Effector memory CD4-positive, alpha-beta T cell (primary cell): ENCODE results near the gene APC2.

Source experiments
- DNase-seq, 3 donors: peaks; one replicate each; pipeline ENCODE4 v3.0.0-alpha.2; 2020
- H3K27ac ChIP-seq: 2 replicates; pipeline ENCODE4 v1.7.0; 2013; ENCODE audit warnings: mild to moderate bottlenecking, low read length, moderate library complexity; ENCODE audit not compliant: insufficient read depth, poor library complexity, severe bottlenecking
- H3K27me3 ChIP-seq: replicated peaks from 2 replicates; pipeline ENCODE4 v1.7.0; 2013; ENCODE audit warnings: mild to moderate bottlenecking, low read length; ENCODE audit not compliant: insufficient read depth, control insufficient read depth, poor library complexity, severe bottlenecking
- H3K36me3 ChIP-seq: 2 replicates; pipeline ENCODE4 v1.7.0; 2013; ENCODE audit warnings: mild to moderate bottlenecking, low read length, moderate library complexity; ENCODE audit not compliant: control insufficient read depth, insufficient read depth
- H3K4me1 ChIP-seq: 2 replicates; pipeline ENCODE4 v1.7.0; 2013; ENCODE audit warnings: low read length, mild to moderate bottlenecking; ENCODE audit not compliant: control insufficient read depth, insufficient read depth, poor library complexity, severe bottlenecking
- H3K4me3 ChIP-seq: 2 replicates; pipeline ENCODE4 v1.7.0; 2013; ENCODE audit warnings: low read length, low read depth, mild to moderate bottlenecking; ENCODE audit not compliant: insufficient read depth, poor library complexity, severe bottlenecking
- H3K9me3 ChIP-seq: 2 replicates; pipeline ENCODE4 v1.7.0; 2013; ENCODE audit warnings: mild to moderate bottlenecking, low read length, moderate library complexity; ENCODE audit not compliant: control insufficient read depth
- total RNA-seq, 3 donors: gene quantifications; one replicate each; lab custom pipeline; 2026; lab: John Stamatoyannopoulos, UW

Gene APC2, protein sequence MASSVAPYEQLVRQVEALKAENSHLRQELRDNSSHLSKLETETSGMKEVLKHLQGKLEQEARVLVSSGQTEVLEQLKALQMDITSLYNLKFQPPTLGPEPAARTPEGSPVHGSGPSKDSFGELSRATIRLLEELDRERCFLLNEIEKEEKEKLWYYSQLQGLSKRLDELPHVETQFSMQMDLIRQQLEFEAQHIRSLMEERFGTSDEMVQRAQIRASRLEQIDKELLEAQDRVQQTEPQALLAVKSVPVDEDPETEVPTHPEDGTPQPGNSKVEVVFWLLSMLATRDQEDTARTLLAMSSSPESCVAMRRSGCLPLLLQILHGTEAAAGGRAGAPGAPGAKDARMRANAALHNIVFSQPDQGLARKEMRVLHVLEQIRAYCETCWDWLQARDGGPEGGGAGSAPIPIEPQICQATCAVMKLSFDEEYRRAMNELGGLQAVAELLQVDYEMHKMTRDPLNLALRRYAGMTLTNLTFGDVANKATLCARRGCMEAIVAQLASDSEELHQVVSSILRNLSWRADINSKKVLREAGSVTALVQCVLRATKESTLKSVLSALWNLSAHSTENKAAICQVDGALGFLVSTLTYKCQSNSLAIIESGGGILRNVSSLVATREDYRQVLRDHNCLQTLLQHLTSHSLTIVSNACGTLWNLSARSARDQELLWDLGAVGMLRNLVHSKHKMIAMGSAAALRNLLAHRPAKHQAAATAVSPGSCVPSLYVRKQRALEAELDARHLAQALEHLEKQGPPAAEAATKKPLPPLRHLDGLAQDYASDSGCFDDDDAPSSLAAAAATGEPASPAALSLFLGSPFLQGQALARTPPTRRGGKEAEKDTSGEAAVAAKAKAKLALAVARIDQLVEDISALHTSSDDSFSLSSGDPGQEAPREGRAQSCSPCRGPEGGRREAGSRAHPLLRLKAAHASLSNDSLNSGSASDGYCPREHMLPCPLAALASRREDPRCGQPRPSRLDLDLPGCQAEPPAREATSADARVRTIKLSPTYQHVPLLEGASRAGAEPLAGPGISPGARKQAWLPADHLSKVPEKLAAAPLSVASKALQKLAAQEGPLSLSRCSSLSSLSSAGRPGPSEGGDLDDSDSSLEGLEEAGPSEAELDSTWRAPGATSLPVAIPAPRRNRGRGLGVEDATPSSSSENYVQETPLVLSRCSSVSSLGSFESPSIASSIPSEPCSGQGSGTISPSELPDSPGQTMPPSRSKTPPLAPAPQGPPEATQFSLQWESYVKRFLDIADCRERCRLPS (N-terminal part only)
- 0.86 to 2.7 (median 2.3) reads per million in 3 donors for total RNA-seq

GRCh38 chr19:1449467-1450442 is at the start of gene APC2:
APC2 (plus strand) TSS chr19:1450121; CDS start chr19:1453002, 2,881 bp downstream.
- peaks cover 27% of the 10 kb centered on the region for H3K4me1 ChIP-seq
- H3K36me3 ChIP-seq: no peaks in the 10 kb centered on the region
- peaks cover 89% of the 10 kb centered on the region for H3K27me3 ChIP-seq
- no peak within 1 kb of the TSS for H3K4me3 ChIP-seq
- no peak within 1 kb of the TSS for H3K27ac ChIP-seq
- DNase-seq: no peak
- H3K9me3 ChIP-seq: no peaks in the 10 kb centered on the region

- Histone ChIP-seq H3K4me3 (peak overlapping the region; percentile 62), H3K36me3 (no peaks in the 10 kb centered on the region), H3K4me1 (peaks cover 24% of the 10 kb centered on the region), H3K27me3 (no peaks in the 10 kb centered on the region), H3K9me3 (no peaks in the 10 kb centered on the region), H3K27ac (no peak overlapping the region)
- no peak for DNase-seq
These were observed 49.4 kb upstream of the APC2 start for GRCh38 chr19:1400281-1401137.

GRCh38 chr19:1401138-1401888 is 48.6 kb upstream of the APC2 start, which contains the start of gene GAMT:
GAMT (minus strand) TSS chr19:1401542; CDS start chr19:1401476, 66 bp downstream.
- H3K9me3 ChIP-seq: no peaks in the 10 kb centered on the region
- H3K4me3 ChIP-seq: peak within 1 kb of the TSS; percentile 62
- no peaks in the 10 kb centered on the region for H3K27me3 ChIP-seq
- DNase-seq: peak in 2 of 3 donors; percentile 28 to 33
- no peaks in the 10 kb centered on the region for H3K36me3 ChIP-seq
- peaks cover 21% of the 10 kb centered on the region for H3K4me1 ChIP-seq
- peak within 1 kb of the TSS; percentile 32 for H3K27ac ChIP-seq

DNA sequence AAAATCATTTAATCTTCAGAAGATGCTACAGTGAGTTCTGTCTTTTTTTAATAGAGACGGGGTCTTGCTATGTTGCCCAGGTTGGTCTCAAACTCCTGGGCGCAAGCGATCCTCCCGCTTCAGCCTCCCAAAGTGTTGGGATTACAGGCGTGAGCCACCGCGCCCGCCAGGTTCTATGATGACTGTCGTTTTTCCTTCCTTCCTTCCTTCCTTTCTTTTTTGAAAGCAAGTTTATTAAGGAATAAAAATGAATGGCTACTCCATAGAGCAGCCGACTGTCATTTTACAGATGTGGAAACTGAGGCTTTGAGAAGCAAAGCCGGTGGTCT is 48.1 kb upstream of the APC2 start:
- H3K27me3 ChIP-seq: no peaks in the 10 kb centered on the region
- no peak overlapping the region for H3K27ac ChIP-seq
- H3K4me3 ChIP-seq: peak overlapping the region; percentile 62
- no peaks in the 10 kb centered on the region for H3K36me3 ChIP-seq
- H3K9me3 ChIP-seq: no peaks in the 10 kb centered on the region
- DNase-seq: no peak
- peaks cover 21% of the 10 kb centered on the region for H3K4me1 ChIP-seq

DNA sequence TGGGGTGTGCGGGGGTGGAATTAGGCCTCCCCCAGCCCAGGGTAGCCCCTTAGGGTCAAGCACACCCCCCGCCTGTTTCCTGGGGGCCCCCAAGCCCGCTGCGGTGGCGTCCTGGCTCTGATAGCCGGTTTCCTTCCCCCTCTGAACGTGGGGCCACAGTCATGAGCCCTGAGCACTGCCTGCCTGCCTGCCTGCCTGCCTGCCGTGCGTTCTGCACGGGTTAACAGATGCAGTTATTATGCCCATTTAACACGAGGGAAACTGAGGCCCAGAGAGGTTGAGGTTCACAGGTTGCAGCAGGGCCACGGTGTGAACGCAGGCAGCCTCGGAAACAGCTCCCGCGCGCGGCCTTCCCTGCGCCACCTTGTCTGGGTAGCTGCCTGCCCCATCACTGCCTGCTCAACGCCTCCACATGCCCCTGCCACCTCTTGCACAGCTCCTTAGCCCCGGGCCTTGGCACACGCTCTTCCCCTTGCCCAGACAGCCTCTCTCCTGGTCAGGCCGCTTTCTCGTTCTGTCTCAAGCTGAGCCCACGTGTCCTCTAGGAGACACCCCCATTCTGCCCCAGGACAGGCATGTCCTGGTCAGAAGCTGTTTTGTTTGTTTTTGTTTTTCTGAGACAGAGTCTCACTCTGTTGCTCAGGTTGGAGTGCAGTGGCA is 47.4 kb upstream of the APC2 start:
- Histone ChIP-seq H3K4me1 (peaks cover 19% of the 10 kb centered on the region), H3K27ac (no peak overlapping the region), H3K27me3 (no peaks in the 10 kb centered on the region), H3K9me3 (no peaks in the 10 kb centered on the region), H3K36me3 (no peaks in the 10 kb centered on the region), H3K4me3 (peak overlapping the region; percentile 62)
- DNase-seq: no peak

GRCh38 chr19:1406774-1407527 is 43.0 kb upstream of the APC2 start:
- peaks cover 41% of the 10 kb centered on the region for H3K4me1 ChIP-seq
- peak overlapping the region; percentile 95 for H3K27ac ChIP-seq
- peak; percentile 98 to 99 (median 99) for DNase-seq
- H3K36me3 ChIP-seq: no peaks in the 10 kb centered on the region
- H3K27me3 ChIP-seq: no peaks in the 10 kb centered on the region
- peak overlapping the region; percentile 39 for H3K4me3 ChIP-seq
- no peaks in the 10 kb centered on the region for H3K9me3 ChIP-seq

- Histone ChIP-seq H3K27ac (peak within 1 kb of the TSS; percentile 95), H3K4me1 (peaks cover 47% of the 10 kb centered on the region)
- peak; percentile 16 to 29 (median 29) for DNase-seq
These were observed 42.2 kb upstream of the APC2 start, which contains the start of gene DAZAP1 for GRCh38 chr19:1407528-1408299. DAZAP1 (plus strand) TSS chr19:1407586; CDS start chr19:1407774, 188 bp downstream.

More at GRCh38 chr19:1407528-1408299, 42.2 kb upstream of the APC2 start, which contains the start of gene DAZAP1:
- no peaks in the 10 kb centered on the region for H3K36me3 ChIP-seq
- H3K9me3 ChIP-seq: no peaks in the 10 kb centered on the region
- H3K4me3 ChIP-seq: peak within 1 kb of the TSS; percentile 96
- no peaks in the 10 kb centered on the region for H3K27me3 ChIP-seq
